Left renal pelvis (tissue), 4 donors: ENCODE data around the gene PLEKHD1. TPM values are rescaled to one million over a fixed set of nuclear protein-coding genes. Genes with fewer than 3 reads are reported as not detected.

Source experiments
- DNase-seq, 4 donors: peaks; one replicate each; pipeline ENCODE4 v3.0.0-alpha.2; 2013; ENCODE audit warnings: low read depth in 4 of 4, low spot score in 3 of 4
- polyA plus RNA-seq, 4 donors: library from polyadenylated mRNA; unstranded; fragments of 120-200 nt; gene quantifications; one replicate each; pipeline ENCODE4 v1.2.1, GENCODE V29; 2013; ENCODE audit not compliant: insufficient read length in 4 of 4

Gene PLEKHD1
- polyA plus RNA-seq, 4 donors = 0.31 to 5.9 (median 4.6) TPM

- no peak for DNase-seq
Observed at GRCh38 chr14:69505338-69506240, 21.1 kb downstream of the PLEKHD1 start.

GRCh38 chr14:69506241-69506595 is 21.7 kb downstream of the PLEKHD1 start:
- no peak for DNase-seq

- no peak for DNase-seq
Observed at GRCh38 chr14:69518289-69519101, 34.0 kb downstream of the PLEKHD1 start.

- peak in 2 of 4 donors; percentile 10 to 32 for DNase-seq
Observed at GRCh38 chr14:69519204-69520100, 34.9 kb downstream of the PLEKHD1 start.

GRCh38 chr14:69522026-69522425 is 37.5 kb downstream of the PLEKHD1 start:
- no peak for DNase-seq

GRCh38 chr14:69525896-69526295 is 41.4 kb downstream of the PLEKHD1 start:
- DNase-seq = no peak

GRCh38 chr14:69527635-69528034 is 43.1 kb downstream of the PLEKHD1 start:
- DNase-seq = no peak

- no peak for DNase-seq
Observed at GRCh38 chr14:69528143-69528542, 43.6 kb downstream of the PLEKHD1 start.

GRCh38 chr14:69528930-69529329 is 44.4 kb downstream of the PLEKHD1 start:
- DNase-seq = no peak

- no peak for DNase-seq
Observed at GRCh38 chr14:69529563-69529962, 45.0 kb downstream of the PLEKHD1 start.

- DNase-seq = no peak
Observed at GRCh38 chr14:69530095-69530494, 45.6 kb downstream of the PLEKHD1 start.

- DNase-seq = no peak
Observed at GRCh38 chr14:69531135-69531534, 46.6 kb downstream of the PLEKHD1 start.

- DNase-seq = no peak
Observed at GRCh38 chr14:69532561-69533340, 48.2 kb downstream of the PLEKHD1 start.

- DNase-seq = no peak
Observed at GRCh38 chr14:69535230-69535848, 50.8 kb downstream of the PLEKHD1 start.

- DNase-seq = no peak
Observed at GRCh38 chr14:69536971-69537370, 52.4 kb downstream of the PLEKHD1 start.

- no peak for DNase-seq
Observed at GRCh38 chr14:69537900-69538299, 53.4 kb downstream of the PLEKHD1 start.

GRCh38 chr14:69538766-69539165 is 54.2 kb downstream of the PLEKHD1 start:
- DNase-seq = no peak

GRCh38 chr14:69539631-69540410 is 55.3 kb downstream of the PLEKHD1 start:
- DNase-seq = no peak
